ENCODE measurements around the gene ATF3.
"Not testable (repeated sequence)": the region's sequence is repeated elsewhere in the genome, so short reads cannot be mapped to it uniquely, and the experiment has no call there.

The ATF3 gene

DNA sequence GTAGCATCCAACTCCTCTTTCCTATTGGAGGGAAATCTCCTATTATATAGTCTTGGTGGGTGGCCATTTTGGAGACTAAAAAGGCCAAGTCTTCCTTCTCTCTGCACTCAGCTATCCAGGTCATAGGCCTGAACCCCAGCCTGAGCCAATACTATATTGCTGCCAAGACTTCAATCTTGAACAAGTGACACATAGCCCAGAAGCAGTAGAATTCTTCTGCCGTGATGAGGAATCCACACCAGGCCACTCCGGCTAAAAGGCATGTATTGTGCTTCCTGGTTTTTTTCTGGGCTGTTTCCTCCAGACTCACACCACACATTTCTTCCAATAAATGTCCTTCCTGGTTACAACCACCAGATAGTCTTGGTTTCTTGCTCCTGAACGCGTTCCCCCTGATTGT is 43.0 kb downstream of the ATF3 start:
- DNase-seq (ENCODE audit: low spot score): peak; percentile 73

- no peak for DNase-seq (ENCODE audit: low spot score)
These were observed 43.4 kb downstream of the ATF3 start for GRCh38 chr1:212651977-212652376.

DNA sequence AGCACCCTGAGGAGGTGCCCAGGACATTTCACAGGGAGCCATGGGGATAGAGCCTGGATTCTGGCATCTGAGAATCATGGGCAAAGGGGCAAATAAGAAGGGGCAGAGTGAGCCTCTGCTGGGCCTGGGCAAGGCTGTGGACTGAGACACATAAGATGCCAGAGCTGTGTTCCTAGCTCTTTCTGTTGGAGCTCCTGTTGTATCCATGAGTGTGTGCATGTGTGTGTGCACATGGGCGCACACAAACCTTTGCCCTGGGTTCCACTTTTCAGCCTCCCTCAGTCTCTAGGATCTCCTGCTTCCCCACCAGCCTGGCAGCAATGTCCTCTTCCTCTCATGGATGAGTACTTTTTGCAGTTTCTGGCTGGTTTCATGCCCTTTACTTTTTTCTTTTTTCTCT is 44.0 kb downstream of the ATF3 start:
- no peak for DNase-seq (ENCODE audit: low spot score)

DNA sequence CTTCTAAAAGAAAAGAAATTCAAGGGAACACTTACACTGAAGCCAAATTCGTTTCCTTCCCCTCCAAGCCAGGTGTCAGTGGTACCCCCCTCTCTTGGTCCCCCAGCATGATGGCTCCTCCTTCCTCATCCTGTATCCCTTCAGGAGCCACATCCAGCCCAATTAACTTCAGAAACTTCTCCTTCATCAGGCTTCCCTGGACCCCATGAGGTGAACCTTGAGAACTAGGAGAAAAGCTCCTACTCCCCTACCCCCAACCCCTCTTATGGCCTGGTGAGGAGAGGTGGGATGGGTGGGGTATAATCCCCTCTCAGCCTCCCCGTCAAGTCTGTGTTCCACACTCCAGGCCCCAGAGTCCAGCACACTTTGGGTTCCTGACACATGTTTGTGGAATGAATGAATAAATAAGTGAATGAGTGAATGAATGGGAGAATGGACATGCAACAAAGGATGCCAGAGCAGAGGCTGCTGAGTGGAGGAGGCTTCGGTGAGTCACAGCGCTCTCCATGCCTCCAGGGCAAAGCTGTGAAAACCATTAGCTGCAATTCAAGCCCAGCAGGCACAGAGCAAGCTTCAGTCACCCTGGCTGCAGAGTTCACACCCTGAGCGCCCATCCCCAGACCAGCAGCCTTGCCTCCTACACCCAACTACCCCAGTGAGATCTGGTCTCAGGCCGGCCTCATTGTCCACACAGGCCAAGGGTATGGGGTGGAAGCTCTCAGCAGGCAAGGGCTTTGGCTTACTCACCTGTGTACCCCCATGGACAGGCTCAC is 47.3 kb downstream of the ATF3 start:
- peak; percentile 40 for DNase-seq (ENCODE audit: low spot score)

- DNase-seq (ENCODE audit: low spot score): no peak
These were observed 48.2 kb downstream of the ATF3 start for GRCh38 chr1:212656730-212657129.

DNA sequence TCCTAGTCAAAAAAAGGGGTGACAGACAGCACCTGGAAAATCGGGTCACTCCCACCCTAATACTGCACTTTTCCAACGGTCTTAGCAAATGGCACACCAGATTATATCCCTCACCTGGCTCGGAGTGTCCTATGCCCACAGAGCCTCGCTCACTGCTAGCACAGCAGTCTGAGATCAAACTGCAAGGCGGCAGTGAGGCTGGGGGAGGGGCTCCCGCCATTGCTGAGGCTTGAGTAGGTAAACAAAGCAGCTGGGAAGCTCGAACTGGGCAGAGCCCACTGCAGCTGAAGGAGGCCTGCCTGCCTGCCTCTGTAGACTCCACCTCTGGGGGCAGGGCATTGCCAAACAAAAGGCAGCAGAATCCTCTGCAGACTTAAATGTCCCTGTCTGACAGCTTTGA is 49.7 kb downstream of the ATF3 start:
- not testable (repeated sequence) for DNase-seq (ENCODE audit: low spot score)

GRCh38 chr1:212664409-212665199 is 56.0 kb downstream of the ATF3 start:
- DNase-seq (ENCODE audit: low spot score): no peak

DNA sequence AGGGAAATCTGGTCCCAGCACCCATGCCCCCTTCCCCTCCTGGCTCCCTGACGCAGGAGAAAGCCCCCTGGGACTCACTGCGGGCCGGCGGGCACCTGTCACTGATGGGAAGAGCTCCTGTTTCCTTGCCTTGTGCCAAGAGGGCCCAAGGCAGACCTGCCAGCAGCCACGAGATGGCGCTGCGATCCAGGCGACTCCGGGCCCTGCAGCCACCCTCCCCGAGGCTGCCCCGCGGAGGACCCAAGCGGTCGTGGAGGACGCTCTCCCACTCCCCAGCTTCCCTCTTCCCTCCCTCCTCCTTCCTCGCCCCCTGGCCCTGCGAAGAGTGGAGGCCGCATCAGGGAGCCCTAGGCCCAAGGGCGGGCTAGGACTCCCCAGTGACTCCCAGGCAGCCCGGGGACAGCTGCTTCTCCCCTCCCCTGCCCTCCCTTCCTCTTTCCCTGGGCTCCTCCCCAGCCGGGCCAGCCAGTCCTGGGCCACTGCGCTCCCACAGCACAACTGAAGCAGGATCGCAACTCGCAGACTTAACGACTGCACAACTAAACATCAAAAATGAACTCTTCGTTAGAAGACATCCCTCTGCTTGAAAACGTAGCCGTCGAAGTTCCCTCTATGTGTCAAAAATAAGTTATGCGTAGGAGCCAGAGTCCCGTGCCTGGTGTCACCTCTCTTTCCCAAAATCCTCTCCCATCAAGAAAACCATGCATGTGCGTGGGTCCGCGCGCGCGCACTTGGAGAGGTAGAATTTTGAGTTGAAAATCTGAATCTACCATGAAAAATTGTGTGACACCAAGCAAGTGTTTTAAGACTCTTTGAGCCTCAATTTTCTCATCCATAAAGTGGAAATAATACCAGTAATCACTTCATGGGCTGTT is 56.9 kb downstream of the ATF3 start:
- peak; percentile 78 for DNase-seq (ENCODE audit: low spot score)

GRCh38 chr1:212666116-212666775 is 57.7 kb downstream of the ATF3 start:
- no peak for DNase-seq (ENCODE audit: low spot score)

GRCh38 chr1:212667223-212668139 is 58.9 kb downstream of the ATF3 start:
- DNase-seq (ENCODE audit: low spot score): peak; percentile 90

DNA sequence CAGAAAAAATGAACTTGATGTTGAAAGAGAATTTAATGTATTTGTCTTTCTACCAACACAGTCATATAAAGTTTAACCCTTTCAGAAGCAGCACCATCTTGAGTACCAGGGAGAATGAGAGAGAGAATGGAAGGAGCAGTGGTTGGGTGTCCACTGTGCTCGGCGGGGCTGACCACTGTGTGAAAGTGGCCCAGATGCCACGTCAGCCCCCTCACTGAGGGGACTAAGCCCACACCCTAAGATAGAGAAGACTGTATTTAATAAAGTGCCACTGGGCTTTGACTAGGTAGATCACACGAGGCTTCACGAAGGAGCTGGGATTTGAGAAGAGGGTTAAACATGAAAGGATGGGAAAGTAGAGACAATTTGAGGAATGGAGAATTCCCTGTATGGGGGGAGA is 59.9 kb downstream of the ATF3 start:
- DNase-seq (ENCODE audit: low spot score): no peak

- peak; percentile 35 for DNase-seq (ENCODE audit: low spot score)
These were observed 60.5 kb downstream of the ATF3 start for GRCh38 chr1:212669102-212669501.

DNA sequence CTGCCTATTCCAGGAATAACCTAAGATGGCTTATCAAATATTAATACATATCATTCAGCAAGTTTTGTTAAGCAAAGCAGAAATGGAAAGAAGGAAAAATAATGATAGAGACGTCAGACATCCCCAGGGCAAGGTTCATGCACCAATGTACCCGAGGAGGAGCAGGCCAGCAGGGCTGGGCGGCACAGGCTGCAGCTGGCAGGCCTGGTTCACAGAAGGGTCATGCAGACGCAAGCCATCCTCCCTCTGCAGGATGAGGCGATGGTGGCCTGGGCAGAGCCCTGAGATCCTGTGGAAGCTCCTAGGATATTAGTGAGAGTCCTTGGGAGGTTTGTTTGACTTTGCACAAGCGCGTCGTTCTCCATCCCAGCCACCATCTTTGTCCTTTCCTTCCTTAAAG is 61.0 kb downstream of the ATF3 start:
- no peak for DNase-seq (ENCODE audit: low spot score)

DNA sequence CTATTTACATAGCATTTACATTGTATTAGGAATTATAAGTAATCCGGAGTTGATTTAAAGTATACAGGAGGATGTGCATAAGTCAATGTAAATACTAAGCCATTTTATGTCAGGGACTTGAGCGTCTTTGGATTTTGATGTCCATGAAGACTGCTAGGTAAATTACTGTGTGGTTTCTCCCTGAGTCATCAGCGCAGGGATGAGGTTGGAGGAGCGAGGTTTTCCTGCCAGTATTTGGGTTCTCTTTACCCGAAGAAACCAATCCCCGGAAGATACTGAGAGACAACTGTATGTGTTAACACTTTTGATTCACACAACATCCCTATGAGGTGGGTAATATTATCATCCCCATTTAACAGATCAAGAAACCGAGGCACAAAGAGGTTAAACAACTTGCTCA is 61.7 kb downstream of the ATF3 start:
- DNase-seq (ENCODE audit: low spot score): no peak

Measured in AG08396 (cell line).